WTC11 (cell line): ENCODE measurements around the gene CTTNBP2. TPM values are rescaled to one million over a fixed set of nuclear protein-coding genes. Genes with fewer than 3 reads are reported as not detected.

Experiments used
- ATAC-seq: fragments of 200-7000 bp; cut with Tn5 transposase; 2 replicates; pipeline ENCODE4 v1.10.0; 2021; ENCODE audit warnings: mild to moderate bottlenecking, moderate library complexity
- CTCF ChIA-PET: fragments of 300-600 bp; sonication (Branson Sonifier 250); formaldehyde crosslinking; loops from one replicate; lab custom pipeline; 2021; ENCODE audit warnings: antibody characterized with exemption; lab: Charles Lee
- POLR2A ChIA-PET: fragments of 350-600 bp; sonication (Branson Sonifier 250); formaldehyde crosslinking; loops from one replicate; lab custom pipeline; 2021; ENCODE audit warnings: antibody characterized with exemption; lab: Charles Lee
- DNase-seq: peaks from one replicate; pipeline ENCODE4 v3.0.0; 2021; ENCODE audit warnings: low spot score
- H3K27ac Mint-ChIP-seq: 2 replicates; pipeline ENCODE4 v1.8.0; 2021; ENCODE audit warnings: mixed read lengths
- H3K27me3 Mint-ChIP-seq: 2 replicates; pipeline ENCODE4 v1.8.0; 2021; ENCODE audit warnings: low read depth, mild to moderate bottlenecking, moderate library complexity, mixed read lengths
- H3K36me3 Mint-ChIP-seq: 2 replicates; pipeline ENCODE4 v1.8.0; 2021; ENCODE audit warnings: mixed read lengths
- H3K4me1 Mint-ChIP-seq: 2 replicates; pipeline ENCODE4 v1.8.0; 2022; ENCODE audit warnings: mixed read lengths
- H3K4me3 Mint-ChIP-seq: 2 replicates; pipeline ENCODE4 v1.8.0; 2021; ENCODE audit warnings: mild to moderate bottlenecking, moderate library complexity, mixed read lengths
- H3K9me3 Mint-ChIP-seq: 2 replicates; pipeline ENCODE4 v1.8.0; 2021; ENCODE audit warnings: mixed read lengths
- ATF1 ChIP-seq: sonication (generic); formaldehyde crosslinking; IDR thresholded peaks from 2 replicates; pipeline ENCODE4 v1.8.1; 2023; ENCODE audit warnings: mild to moderate bottlenecking, moderate library complexity, missing genetic modification reagents
- CBFB ChIP-seq: sonication (generic); formaldehyde crosslinking; IDR thresholded peaks from 2 replicates; pipeline ENCODE4 v1.8.1; 2022; ENCODE audit warnings: mild to moderate bottlenecking, low read depth, missing genetic modification reagents
- ESRRA ChIP-seq: sonication (generic); formaldehyde crosslinking; IDR thresholded peaks from 2 replicates; pipeline ENCODE4 v1.8.1; 2022; ENCODE audit warnings: mild to moderate bottlenecking, missing genetic modification reagents, borderline replicate concordance
- GRHL2 ChIP-seq: fragments of 250-450 bp; sonication (Bioruptor Pico); IDR thresholded peaks from 2 replicates; pipeline ENCODE4 v1.8.0; 2022; ENCODE audit warnings: mild to moderate bottlenecking, moderate library complexity; ENCODE audit not compliant: insufficient replicate concordance, severe bottlenecking
- GTF2I ChIP-seq: fragments of 250-450 bp; sonication (Bioruptor Pico); conservative IDR thresholded peaks from 2 replicates; pipeline ENCODE4 v1.4.0; 2021; ENCODE audit warnings: mild to moderate bottlenecking
- HMGA2 ChIP-seq: fragments of 250-450 bp; sonication (Bioruptor Pico); IDR thresholded peaks from 2 replicates; pipeline ENCODE4 v1.4.0; 2021; ENCODE audit warnings: mild to moderate bottlenecking, moderate library complexity
- NR2C2 ChIP-seq: sonication (generic); formaldehyde crosslinking; IDR thresholded peaks from 2 replicates; pipeline ENCODE4 v1.8.0; 2022; ENCODE audit warnings: mild to moderate bottlenecking, missing genetic modification reagents
- SP1 ChIP-seq: sonication (generic); formaldehyde crosslinking; conservative IDR thresholded peaks from 2 replicates; pipeline ENCODE4 v1.8.1; 2022; ENCODE audit warnings: missing genetic modification reagents
- ZNF138 ChIP-seq: sonication (generic); formaldehyde crosslinking; conservative IDR thresholded peaks from 2 replicates; pipeline ENCODE4 v1.8.1; 2022; ENCODE audit warnings: mild to moderate bottlenecking, moderate library complexity, missing genetic modification reagents
- ZNF219 ChIP-seq: sonication (generic); formaldehyde crosslinking; IDR thresholded peaks from 2 replicates; pipeline ENCODE4 v1.8.0; 2023; ENCODE audit warnings: missing genetic modification reagents, mild to moderate bottlenecking, borderline replicate concordance
- ZNF423 ChIP-seq: fragments of 250-450 bp; sonication (Bioruptor Pico); IDR thresholded peaks from 2 replicates; pipeline ENCODE4 v2.1.2; 2022; ENCODE audit warnings: mild to moderate bottlenecking, moderate library complexity
- ZNF671 ChIP-seq: fragments of 250-450 bp; sonication (Bioruptor Pico); IDR thresholded peaks from 2 replicates; pipeline ENCODE4 v1.8.0; 2021; ENCODE audit warnings: mild to moderate bottlenecking
- total RNA-seq: library from RNA; stranded (reverse); gene quantifications from 3 replicates; pipeline ENCODE4 v1.2.3, GENCODE V29; 2021
- TF ChIP-seq, protein P1 (sequence below): fragments of 250-450 bp; sonication (Bioruptor Pico); IDR thresholded peaks from 2 replicates; pipeline ENCODE4 v1.9.0; 2021; ENCODE audit warnings: mild to moderate bottlenecking
- TF ChIP-seq, protein P2 (sequence below): sonication (generic); formaldehyde crosslinking; IDR thresholded peaks from 2 replicates; pipeline ENCODE4 v1.8.1; 2023; ENCODE audit warnings: mild to moderate bottlenecking, missing genetic modification reagents, moderate library complexity
- TF ChIP-seq, protein P3 (sequence below): fragments of 250-450 bp; sonication (Bioruptor Pico); IDR thresholded peaks from 2 replicates; pipeline ENCODE4 v1.9.0; 2021; ENCODE audit warnings: mild to moderate bottlenecking
- TF ChIP-seq, protein P4 (sequence below): sonication (generic); formaldehyde crosslinking; IDR thresholded peaks from 2 replicates; pipeline ENCODE4 v1.8.0; 2023; ENCODE audit warnings: missing genetic modification reagents
- TF ChIP-seq, protein P5 (sequence below): sonication (generic); formaldehyde crosslinking; IDR thresholded peaks from 2 replicates; pipeline ENCODE4 v1.8.1; 2023; ENCODE audit warnings: mild to moderate bottlenecking, missing genetic modification reagents
- TF ChIP-seq, protein P6 (sequence below): sonication (generic); formaldehyde crosslinking; IDR thresholded peaks from 2 replicates; pipeline ENCODE4 v1.8.1; 2023; ENCODE audit warnings: mild to moderate bottlenecking, moderate library complexity, missing genetic modification reagents
- TF ChIP-seq, protein P7 (sequence below): sonication (generic); formaldehyde crosslinking; IDR thresholded peaks from 2 replicates; pipeline ENCODE4 v1.8.0; 2023; ENCODE audit warnings: mild to moderate bottlenecking, missing genetic modification reagents
- TF ChIP-seq, protein P8 (sequence below): fragments of 250-450 bp; sonication (Bioruptor Pico); IDR thresholded peaks from 2 replicates; pipeline ENCODE4 v1.9.0; 2021; ENCODE audit warnings: moderate library complexity, mild to moderate bottlenecking, inconsistent platforms, borderline replicate concordance
- TF ChIP-seq, protein P9 (sequence below): sonication (generic); formaldehyde crosslinking; IDR thresholded peaks from 2 replicates; pipeline ENCODE4 v1.8.0; 2022; ENCODE audit warnings: mild to moderate bottlenecking, missing genetic modification reagents
- TF ChIP-seq, protein P10 (sequence below): fragments of 250-450 bp; sonication (Bioruptor Pico); IDR thresholded peaks from 2 replicates; pipeline ENCODE4 v1.8.0; 2021; ENCODE audit warnings: mild to moderate bottlenecking

Gene CTTNBP2
- total RNA-seq, 1 experiment from 2014 or later: 22.1 TPM

DNA sequence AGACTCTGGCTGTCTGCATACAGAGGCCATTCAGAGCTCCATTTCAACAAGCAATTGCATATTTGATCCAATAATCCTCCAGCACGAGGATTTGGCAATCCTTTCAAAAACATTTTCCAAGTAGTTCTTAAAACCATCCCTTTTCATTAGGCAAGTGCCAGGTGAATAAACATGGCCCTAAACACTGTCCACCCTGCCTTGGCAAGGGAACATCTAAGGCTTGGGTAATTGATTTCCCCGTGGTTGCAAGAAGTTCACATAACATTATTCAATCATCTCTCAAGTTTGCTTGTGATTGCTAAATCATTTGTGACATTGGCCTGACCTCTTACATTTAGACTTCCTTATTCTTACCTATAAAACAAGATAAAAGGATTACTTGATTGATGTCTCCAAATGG, 175.2 kb downstream of the CTTNBP2 start (continued):
- TF ChIP-seq, protein P1, sequence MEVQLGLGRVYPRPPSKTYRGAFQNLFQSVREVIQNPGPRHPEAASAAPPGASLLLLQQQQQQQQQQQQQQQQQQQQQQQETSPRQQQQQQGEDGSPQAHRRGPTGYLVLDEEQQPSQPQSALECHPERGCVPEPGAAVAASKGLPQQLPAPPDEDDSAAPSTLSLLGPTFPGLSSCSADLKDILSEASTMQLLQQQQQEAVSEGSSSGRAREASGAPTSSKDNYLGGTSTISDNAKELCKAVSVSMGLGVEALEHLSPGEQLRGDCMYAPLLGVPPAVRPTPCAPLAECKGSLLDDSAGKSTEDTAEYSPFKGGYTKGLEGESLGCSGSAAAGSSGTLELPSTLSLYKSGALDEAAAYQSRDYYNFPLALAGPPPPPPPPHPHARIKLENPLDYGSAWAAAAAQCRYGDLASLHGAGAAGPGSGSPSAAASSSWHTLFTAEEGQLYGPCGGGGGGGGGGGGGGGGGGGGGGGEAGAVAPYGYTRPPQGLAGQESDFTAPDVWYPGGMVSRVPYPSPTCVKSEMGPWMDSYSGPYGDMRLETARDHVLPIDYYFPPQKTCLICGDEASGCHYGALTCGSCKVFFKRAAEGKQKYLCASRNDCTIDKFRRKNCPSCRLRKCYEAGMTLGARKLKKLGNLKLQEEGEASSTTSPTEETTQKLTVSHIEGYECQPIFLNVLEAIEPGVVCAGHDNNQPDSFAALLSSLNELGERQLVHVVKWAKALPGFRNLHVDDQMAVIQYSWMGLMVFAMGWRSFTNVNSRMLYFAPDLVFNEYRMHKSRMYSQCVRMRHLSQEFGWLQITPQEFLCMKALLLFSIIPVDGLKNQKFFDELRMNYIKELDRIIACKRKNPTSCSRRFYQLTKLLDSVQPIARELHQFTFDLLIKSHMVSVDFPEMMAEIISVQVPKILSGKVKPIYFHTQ: no peak
- TF ChIP-seq ESRRA: no peak
- TF ChIP-seq, protein P2, sequence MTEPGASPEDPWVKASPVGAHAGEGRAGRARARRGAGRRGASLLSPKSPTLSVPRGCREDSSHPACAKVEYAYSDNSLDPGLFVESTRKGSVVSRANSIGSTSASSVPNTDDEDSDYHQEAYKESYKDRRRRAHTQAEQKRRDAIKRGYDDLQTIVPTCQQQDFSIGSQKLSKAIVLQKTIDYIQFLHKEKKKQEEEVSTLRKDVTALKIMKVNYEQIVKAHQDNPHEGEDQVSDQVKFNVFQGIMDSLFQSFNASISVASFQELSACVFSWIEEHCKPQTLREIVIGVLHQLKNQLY: no peak
- TF ChIP-seq, all 79 proteins: peak for 0

DNA sequence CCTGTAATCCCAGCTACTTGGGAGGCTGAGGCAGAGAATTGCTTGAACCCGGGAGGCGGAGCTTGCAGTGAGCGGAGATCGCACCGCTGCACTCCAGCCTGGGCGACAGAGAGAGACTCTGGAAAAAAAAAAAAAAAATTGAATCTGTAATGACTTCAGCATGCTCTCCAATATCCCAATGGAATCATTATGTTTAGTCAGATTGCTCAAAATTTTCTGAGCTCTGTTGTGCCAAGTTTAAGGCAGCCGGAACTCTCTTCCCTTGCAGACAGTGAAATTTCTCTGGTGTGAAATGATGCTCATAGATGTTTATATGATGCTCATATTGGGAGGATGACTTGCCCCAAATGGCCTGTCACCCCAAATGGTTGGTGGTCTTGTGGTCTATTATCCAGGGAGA, 180.9 kb downstream of the CTTNBP2 start:
- POLR2A ChIA-PET: no interaction called here
- DNase-seq (no peak), ATAC-seq (no peak)
- Mint-ChIP-seq H3K4me1 (no peaks in the 10 kb centered on the region), H3K36me3 (no peaks in the 10 kb centered on the region), H3K27ac (no peak overlapping the region), H3K9me3 (0 out of 2 replicates have a peak, but pooled peaks cover 10% of the 10 kb centered on the region), H3K4me3 (no peak overlapping the region), H3K27me3 (no peaks in the 10 kb centered on the region)
- TF ChIP-seq ZNF138 (CRISPR knock-in tag) (no peak), HMGA2 (CRISPR knock-in tag) (no peak), ZNF219 (CRISPR knock-in tag) (no peak), ZNF671 (CRISPR knock-in tag) (no peak), CBFB (CRISPR knock-in tag) (no peak), SP1 (CRISPR knock-in tag) (no peak), GTF2I (CRISPR knock-in tag) (no peak), ZNF423 (no peak), GRHL2 (CRISPR knock-in tag) (no peak), NR2C2 (no peak), ATF1 (CRISPR knock-in tag) (no peak)
- TF ChIP-seq, protein P3, sequence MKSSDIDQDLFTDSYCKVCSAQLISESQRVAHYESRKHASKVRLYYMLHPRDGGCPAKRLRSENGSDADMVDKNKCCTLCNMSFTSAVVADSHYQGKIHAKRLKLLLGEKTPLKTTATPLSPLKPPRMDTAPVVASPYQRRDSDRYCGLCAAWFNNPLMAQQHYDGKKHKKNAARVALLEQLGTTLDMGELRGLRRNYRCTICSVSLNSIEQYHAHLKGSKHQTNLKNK: no peak
- TF ChIP-seq, protein P4, sequence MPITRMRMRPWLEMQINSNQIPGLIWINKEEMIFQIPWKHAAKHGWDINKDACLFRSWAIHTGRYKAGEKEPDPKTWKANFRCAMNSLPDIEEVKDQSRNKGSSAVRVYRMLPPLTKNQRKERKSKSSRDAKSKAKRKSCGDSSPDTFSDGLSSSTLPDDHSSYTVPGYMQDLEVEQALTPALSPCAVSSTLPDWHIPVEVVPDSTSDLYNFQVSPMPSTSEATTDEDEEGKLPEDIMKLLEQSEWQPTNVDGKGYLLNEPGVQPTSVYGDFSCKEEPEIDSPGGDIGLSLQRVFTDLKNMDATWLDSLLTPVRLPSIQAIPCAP (CRISPR knock-in tag): no peak
- TF ChIP-seq, protein P5, sequence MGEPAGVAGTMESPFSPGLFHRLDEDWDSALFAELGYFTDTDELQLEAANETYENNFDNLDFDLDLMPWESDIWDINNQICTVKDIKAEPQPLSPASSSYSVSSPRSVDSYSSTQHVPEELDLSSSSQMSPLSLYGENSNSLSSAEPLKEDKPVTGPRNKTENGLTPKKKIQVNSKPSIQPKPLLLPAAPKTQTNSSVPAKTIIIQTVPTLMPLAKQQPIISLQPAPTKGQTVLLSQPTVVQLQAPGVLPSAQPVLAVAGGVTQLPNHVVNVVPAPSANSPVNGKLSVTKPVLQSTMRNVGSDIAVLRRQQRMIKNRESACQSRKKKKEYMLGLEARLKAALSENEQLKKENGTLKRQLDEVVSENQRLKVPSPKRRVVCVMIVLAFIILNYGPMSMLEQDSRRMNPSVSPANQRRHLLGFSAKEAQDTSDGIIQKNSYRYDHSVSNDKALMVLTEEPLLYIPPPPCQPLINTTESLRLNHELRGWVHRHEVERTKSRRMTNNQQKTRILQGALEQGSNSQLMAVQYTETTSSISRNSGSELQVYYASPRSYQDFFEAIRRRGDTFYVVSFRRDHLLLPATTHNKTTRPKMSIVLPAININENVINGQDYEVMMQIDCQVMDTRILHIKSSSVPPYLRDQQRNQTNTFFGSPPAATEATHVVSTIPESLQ (CRISPR knock-in tag): no peak
- TF ChIP-seq, protein P6, sequence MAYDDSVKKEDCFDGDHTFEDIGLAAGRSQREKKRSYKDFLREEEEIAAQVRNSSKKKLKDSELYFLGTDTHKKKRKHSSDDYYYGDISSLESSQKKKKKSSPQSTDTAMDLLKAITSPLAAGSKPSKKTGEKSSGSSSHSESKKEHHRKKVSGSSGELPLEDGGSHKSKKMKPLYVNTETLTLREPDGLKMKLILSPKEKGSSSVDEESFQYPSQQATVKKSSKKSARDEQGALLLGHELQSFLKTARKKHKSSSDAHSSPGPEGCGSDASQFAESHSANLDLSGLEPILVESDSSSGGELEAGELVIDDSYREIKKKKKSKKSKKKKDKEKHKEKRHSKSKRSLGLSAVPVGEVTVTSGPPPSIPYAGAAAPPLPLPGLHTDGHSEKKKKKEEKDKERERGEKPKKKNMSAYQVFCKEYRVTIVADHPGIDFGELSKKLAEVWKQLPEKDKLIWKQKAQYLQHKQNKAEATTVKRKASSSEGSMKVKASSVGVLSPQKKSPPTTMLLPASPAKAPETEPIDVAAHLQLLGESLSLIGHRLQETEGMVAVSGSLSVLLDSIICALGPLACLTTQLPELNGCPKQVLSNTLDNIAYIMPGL (CRISPR knock-in tag): no peak
- TF ChIP-seq, protein P7, sequence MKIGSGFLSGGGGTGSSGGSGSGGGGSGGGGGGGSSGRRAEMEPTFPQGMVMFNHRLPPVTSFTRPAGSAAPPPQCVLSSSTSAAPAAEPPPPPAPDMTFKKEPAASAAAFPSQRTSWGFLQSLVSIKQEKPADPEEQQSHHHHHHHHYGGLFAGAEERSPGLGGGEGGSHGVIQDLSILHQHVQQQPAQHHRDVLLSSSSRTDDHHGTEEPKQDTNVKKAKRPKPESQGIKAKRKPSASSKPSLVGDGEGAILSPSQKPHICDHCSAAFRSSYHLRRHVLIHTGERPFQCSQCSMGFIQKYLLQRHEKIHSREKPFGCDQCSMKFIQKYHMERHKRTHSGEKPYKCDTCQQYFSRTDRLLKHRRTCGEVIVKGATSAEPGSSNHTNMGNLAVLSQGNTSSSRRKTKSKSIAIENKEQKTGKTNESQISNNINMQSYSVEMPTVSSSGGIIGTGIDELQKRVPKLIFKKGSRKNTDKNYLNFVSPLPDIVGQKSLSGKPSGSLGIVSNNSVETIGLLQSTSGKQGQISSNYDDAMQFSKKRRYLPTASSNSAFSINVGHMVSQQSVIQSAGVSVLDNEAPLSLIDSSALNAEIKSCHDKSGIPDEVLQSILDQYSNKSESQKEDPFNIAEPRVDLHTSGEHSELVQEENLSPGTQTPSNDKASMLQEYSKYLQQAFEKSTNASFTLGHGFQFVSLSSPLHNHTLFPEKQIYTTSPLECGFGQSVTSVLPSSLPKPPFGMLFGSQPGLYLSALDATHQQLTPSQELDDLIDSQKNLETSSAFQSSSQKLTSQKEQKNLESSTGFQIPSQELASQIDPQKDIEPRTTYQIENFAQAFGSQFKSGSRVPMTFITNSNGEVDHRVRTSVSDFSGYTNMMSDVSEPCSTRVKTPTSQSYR (CRISPR knock-in tag): no peak
- TF ChIP-seq, protein P8, sequence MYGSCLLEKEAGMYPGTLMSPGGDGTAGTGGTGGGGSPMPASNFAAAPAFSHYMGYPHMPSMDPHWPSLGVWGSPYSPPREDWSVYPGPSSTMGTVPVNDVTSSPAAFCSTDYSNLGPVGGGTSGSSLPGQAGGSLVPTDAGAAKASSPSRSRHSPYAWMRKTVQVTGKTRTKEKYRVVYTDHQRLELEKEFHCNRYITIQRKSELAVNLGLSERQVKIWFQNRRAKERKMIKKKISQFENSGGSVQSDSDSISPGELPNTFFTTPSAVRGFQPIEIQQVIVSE (CRISPR knock-in tag): no peak
- TF ChIP-seq, protein P9, sequence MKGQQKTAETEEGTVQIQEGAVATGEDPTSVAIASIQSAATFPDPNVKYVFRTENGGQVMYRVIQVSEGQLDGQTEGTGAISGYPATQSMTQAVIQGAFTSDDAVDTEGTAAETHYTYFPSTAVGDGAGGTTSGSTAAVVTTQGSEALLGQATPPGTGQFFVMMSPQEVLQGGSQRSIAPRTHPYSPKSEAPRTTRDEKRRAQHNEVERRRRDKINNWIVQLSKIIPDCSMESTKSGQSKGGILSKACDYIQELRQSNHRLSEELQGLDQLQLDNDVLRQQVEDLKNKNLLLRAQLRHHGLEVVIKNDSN (CRISPR knock-in tag): no peak
- TF ChIP-seq, protein P10, sequence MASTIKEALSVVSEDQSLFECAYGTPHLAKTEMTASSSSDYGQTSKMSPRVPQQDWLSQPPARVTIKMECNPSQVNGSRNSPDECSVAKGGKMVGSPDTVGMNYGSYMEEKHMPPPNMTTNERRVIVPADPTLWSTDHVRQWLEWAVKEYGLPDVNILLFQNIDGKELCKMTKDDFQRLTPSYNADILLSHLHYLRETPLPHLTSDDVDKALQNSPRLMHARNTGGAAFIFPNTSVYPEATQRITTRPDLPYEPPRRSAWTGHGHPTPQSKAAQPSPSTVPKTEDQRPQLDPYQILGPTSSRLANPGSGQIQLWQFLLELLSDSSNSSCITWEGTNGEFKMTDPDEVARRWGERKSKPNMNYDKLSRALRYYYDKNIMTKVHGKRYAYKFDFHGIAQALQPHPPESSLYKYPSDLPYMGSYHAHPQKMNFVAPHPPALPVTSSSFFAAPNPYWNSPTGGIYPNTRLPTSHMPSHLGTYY (CRISPR knock-in tag): no peak
- CTCF ChIA-PET: interaction anchor here (0.7 kb wide), 1 partner anchor 23 kb away, joined by 3 read pairs; no protein-coding TSS in a partner anchor
